Keratinocyte (primary cell): Measurements from ENCODE around the gene LRCH3. TPM values are rescaled to one million over a fixed set of nuclear protein-coding genes. Genes with fewer than 3 reads are reported as not detected.
A peak's percentile ranks its signal among the peaks of the same experiment; 100 is the strongest.
"Not testable (repeated sequence)": the region's sequence is repeated elsewhere in the genome, so short reads cannot be mapped to it uniquely, and the experiment has no call there.

Experiments used
- DNase-seq: peaks from one replicate; pipeline ENCODE4 v3.0.0-alpha.2; 2011; ENCODE audit warnings: low read depth, missing footprints, low spot score
- FAIRE-seq: peaks from 2 replicates; lab custom pipeline; 2011; peaks lifted over from hg19 to GRCh38; lab: Jason Lieb, UNC
- H2AFZ ChIP-seq: 2 replicates; pipeline ENCODE4 v1.6.0; 2012; ENCODE audit warnings: low read length, control low read depth, inconsistent platforms; ENCODE audit not compliant: control insufficient read depth
- H3K27ac ChIP-seq: 2 replicates; pipeline ENCODE4 v1.5.1; 2011; ENCODE audit warnings: low read length; ENCODE audit not compliant: control insufficient read depth, insufficient read depth
- H3K27me3 ChIP-seq: 3 replicates; pipeline ENCODE4 v1.6.0; 2011; ENCODE audit warnings: low read length; ENCODE audit not compliant: control insufficient read depth, insufficient read depth; ENCODE audit errors: extremely low read depth
- H3K36me3 ChIP-seq, 2 experiments: 2 replicates in 1 of 2; 3 replicates in 1 of 2; pipeline ENCODE4 v1.5.1; 2011; ENCODE audit warnings: low read length in 2 of 2, mild to moderate bottlenecking in 1 of 2; ENCODE audit not compliant: control insufficient read depth in 2 of 2, insufficient read depth in 2 of 2; ENCODE audit errors: extremely low read depth in 1 of 2
- H3K4me1 ChIP-seq: 3 replicates; pipeline ENCODE4 v1.5.1; 2011; ENCODE audit warnings: low read length; ENCODE audit not compliant: control insufficient read depth, insufficient read depth; ENCODE audit errors: extremely low read depth
- H3K4me2 ChIP-seq: 3 replicates; pipeline ENCODE4 v1.6.0; 2011; ENCODE audit warnings: low read depth, low read length; ENCODE audit not compliant: control insufficient read depth, insufficient read depth; ENCODE audit errors: extremely low read depth
- H3K4me3 ChIP-seq, 3 experiments: fragments of 200-600 bp in 1 of 3; sonication (generic) in 1 of 3; 2 replicates in 2 of 3; 3 replicates in 1 of 3; pipeline ENCODE4 v1.5.1; 2011 to 2016; ENCODE audit warnings: low read length in 3 of 3, mild to moderate bottlenecking in 3 of 3, control low read depth in 2 of 3, inconsistent platforms in 1 of 3, low read depth in 1 of 3, mixed read lengths in 1 of 3, mixed run types in 1 of 3, moderate library complexity in 1 of 3; ENCODE audit not compliant: control insufficient read depth in 2 of 3, insufficient read depth in 2 of 3; ENCODE audit errors: extremely low read depth in 1 of 3
- H3K79me2 ChIP-seq: 2 replicates; pipeline ENCODE4 v1.6.0; 2012; ENCODE audit warnings: low read length; ENCODE audit not compliant: control insufficient read depth, insufficient read depth
- H3K9ac ChIP-seq: 3 replicates; pipeline ENCODE4 v1.6.0; 2011; ENCODE audit warnings: low read length; ENCODE audit not compliant: control insufficient read depth, insufficient read depth; ENCODE audit errors: extremely low read depth
- H3K9me1 ChIP-seq: 3 replicates; pipeline ENCODE4 v1.6.0; 2011; ENCODE audit warnings: low read length; ENCODE audit not compliant: control insufficient read depth, insufficient read depth; ENCODE audit errors: extremely low read depth
- H3K9me3 ChIP-seq: 2 replicates; pipeline ENCODE4 v1.5.1; 2012; ENCODE audit warnings: low read depth, low read length; ENCODE audit not compliant: control insufficient read depth
- H4K20me1 ChIP-seq: 3 replicates; pipeline ENCODE4 v1.6.0; 2011; ENCODE audit warnings: low read length; ENCODE audit not compliant: control insufficient read depth, insufficient read depth; ENCODE audit errors: extremely low read depth
- EZH2 ChIP-seq: IDR thresholded peaks from one replicate; pipeline ENCODE4 v1.6.1; 2012; ENCODE audit warnings: inconsistent platforms, mild to moderate bottlenecking, low read length, moderate library complexity
- dilution Hi-C: fragments of 300-500 bp; cut with MboI; formaldehyde crosslinking; loops from one replicate; pipeline ENCODE4 v1.7.0; 2020; ENCODE audit warnings: low sequenced_read_pairs; ENCODE audit not compliant: extremely low pct_ligation_motif_present
- polyA plus RNA-seq, 5 experiments: library from polyadenylated mRNA; depleted of rRNA in 3 of 5; stranded (reverse) in 3 of 5; stranded (forward) in 1 of 5; unstranded in 1 of 5; fragments of >200 nt; gene quantifications; 1 replicate in 1 of 5; 2 replicates in 3 of 5; 3 replicates in 1 of 5; pipeline versions ENCODE4 v1.2.1 to v1.2.3, GENCODE V29; 2011 to 2012; ENCODE audit warnings: missing spikeins in 2 of 5, low read depth in 1 of 5, low replicate concordance in 1 of 5
- TF ChIP-seq, protein P1 (sequence below), 3 experiments: IDR thresholded peaks in 1 of 3; conservative IDR thresholded peaks in 1 of 3; optimal IDR thresholded peaks in 1 of 3; 2 replicates in 2 of 3; 3 replicates in 1 of 3; pipeline versions ENCODE3 to v1.5.1; 2011; ENCODE audit warnings: low read length in 3 of 3, mild to moderate bottlenecking in 3 of 3, moderate library complexity in 2 of 3, control low read depth in 1 of 3, inconsistent platforms in 1 of 3; ENCODE audit not compliant: insufficient read depth in 2 of 3; ENCODE audit errors: extremely low read depth in 1 of 3

Gene LRCH3
- polyA plus RNA-seq, 1 donor (not counting 4 experiments of a cell fraction or from before 2014, with no cell fraction given): 50.2 TPM

DNA sequence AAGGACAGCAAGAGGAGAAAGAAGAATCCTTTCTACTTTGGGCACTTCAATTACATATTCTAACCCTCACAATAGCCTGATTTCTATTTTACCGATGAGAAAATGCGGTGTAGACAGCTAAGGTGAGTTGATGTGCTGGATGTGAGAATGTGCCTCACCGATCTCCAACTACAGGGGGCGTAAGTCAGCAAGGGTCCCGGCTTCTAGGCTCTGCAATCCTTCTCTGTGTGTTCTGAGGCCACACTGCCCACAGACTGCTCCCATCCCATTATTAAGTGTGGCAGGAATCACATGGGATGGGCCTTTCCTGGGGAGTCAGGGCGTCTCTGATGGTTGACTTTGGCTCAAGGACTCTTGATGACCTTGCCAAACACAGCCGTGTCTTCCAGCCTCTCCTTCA is 135.4 kb downstream of the LRCH3 start:
- Histone ChIP-seq H3K9me1 (no peaks in the 10 kb centered on the region), H3K27ac (no peak overlapping the region), H4K20me1 (no peaks in the 10 kb centered on the region), H3K4me2 (no peak overlapping the region), H3K9ac (no peak overlapping the region), H3K36me3 (peaks cover 0 to 2% of the 10 kb centered on the region in 2 experiments), H3K9me3 (no peaks in the 10 kb centered on the region), H3K4me1 (no peaks in the 10 kb centered on the region), H3K4me3 (no peak overlapping the region), H3K79me2 (no peaks in the 10 kb centered on the region), H3K27me3 (no peaks in the 10 kb centered on the region), H2AFZ (no peak overlapping the region)
- TF ChIP-seq, protein P1, sequence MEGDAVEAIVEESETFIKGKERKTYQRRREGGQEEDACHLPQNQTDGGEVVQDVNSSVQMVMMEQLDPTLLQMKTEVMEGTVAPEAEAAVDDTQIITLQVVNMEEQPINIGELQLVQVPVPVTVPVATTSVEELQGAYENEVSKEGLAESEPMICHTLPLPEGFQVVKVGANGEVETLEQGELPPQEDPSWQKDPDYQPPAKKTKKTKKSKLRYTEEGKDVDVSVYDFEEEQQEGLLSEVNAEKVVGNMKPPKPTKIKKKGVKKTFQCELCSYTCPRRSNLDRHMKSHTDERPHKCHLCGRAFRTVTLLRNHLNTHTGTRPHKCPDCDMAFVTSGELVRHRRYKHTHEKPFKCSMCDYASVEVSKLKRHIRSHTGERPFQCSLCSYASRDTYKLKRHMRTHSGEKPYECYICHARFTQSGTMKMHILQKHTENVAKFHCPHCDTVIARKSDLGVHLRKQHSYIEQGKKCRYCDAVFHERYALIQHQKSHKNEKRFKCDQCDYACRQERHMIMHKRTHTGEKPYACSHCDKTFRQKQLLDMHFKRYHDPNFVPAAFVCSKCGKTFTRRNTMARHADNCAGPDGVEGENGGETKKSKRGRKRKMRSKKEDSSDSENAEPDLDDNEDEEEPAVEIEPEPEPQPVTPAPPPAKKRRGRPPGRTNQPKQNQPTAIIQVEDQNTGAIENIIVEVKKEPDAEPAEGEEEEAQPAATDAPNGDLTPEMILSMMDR (optimal IDR thresholded peaks at IDR 0.05 in 1 of 3, IDR thresholded peaks at IDR 0.05 in 1 of 3, conservative IDR thresholded peaks at IDR 0.05 in 1 of 3; ENCODE audit: extremely low read depth in 1 of 3, insufficient read depth in 2 of 3, low read length in 3 of 3): peak in 2 of 3 experiments; percentile 20 to 28
- TF ChIP-seq EZH2: no peak
- no peak for DNase-seq
- dilution Hi-C loops: no loop called here
- FAIRE-seq: no peak

- dilution Hi-C loops, H3K9ac ChIP-seq, FAIRE-seq, H4K20me1 ChIP-seq, H3K9me3 ChIP-seq, H3K27ac ChIP-seq, H3K79me2 ChIP-seq, H3K36me3 ChIP-seq, DNase-seq, H2AFZ ChIP-seq, H3K9me1 ChIP-seq, H3K4me2 ChIP-seq, H3K27me3 ChIP-seq, H3K4me1 ChIP-seq, H3K4me3 ChIP-seq: not testable (repeated sequence)
Observed at GRCh38 chr3:197927578-197927977, 136.5 kb downstream of the LRCH3 start.

DNA sequence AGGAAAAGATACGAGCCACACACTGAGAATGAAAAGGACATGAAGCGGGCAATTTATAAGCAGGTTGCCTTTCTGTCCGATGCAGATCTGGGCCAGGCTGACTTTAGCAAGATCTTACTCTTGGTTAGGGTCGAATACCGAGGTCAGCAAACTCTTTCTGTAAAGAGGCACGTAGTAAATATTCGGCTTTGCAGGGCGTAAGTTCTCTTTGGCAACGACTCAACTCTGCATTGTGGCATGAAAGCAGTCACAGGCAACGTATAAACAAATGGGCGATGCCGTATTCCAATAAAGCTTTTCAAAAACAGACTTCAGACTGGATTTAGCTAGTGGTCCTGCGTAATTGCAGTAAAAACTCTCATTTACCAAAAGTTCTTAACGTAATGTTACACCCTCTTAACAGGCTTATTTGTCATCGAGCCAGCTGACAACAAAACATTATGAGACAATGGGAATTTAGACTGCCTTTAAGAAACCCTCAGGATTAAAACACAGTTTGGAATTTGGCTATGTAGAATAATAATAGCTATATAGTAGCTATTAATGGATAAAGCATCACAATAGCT is 145.8 kb downstream of the LRCH3 start:
- dilution Hi-C loops: no loop called here
- FAIRE-seq: no peak
- no peak for DNase-seq
- no peak overlapping the region for H3K4me3 ChIP-seq
- H3K9me1 ChIP-seq: no peaks in the 10 kb centered on the region
- no peak for TF ChIP-seq EZH2
- TF ChIP-seq, protein P1 (optimal IDR thresholded peaks at IDR 0.05 in 1 of 3, IDR thresholded peaks at IDR 0.05 in 1 of 3, conservative IDR thresholded peaks at IDR 0.05 in 1 of 3; ENCODE audit: extremely low read depth in 1 of 3, insufficient read depth in 2 of 3, low read length in 3 of 3): no peak
- H3K4me1 ChIP-seq: no peaks in the 10 kb centered on the region
- H3K4me2 ChIP-seq: no peak overlapping the region
- H3K27me3 ChIP-seq: no peaks in the 10 kb centered on the region
- H3K9me3 ChIP-seq: no peaks in the 10 kb centered on the region
- no peak overlapping the region for H3K9ac ChIP-seq
- H3K27ac ChIP-seq: no peak overlapping the region
- H4K20me1 ChIP-seq: no peaks in the 10 kb centered on the region
- no peaks in the 10 kb centered on the region for H3K36me3 ChIP-seq
- no peak overlapping the region for H2AFZ ChIP-seq
- H3K79me2 ChIP-seq: no peaks in the 10 kb centered on the region
